Fibroblast of lung (primary cell): ENCODE measurements around the gene NUDT22.

Experiments
- CTCF ChIP-seq, 2 donors: IDR thresholded peaks in 1 of 2; conservative IDR thresholded peaks in 1 of 2; 1 replicate in 1 of 2; 2 replicates in 1 of 2; pipeline ENCODE4 v1.5.1; 2011 to 2012; ENCODE audit warnings: low read length in 2 of 2, control low read depth in 1 of 2, inconsistent platforms in 1 of 2, low read depth in 1 of 2, mild to moderate bottlenecking in 1 of 2
- EZH2 ChIP-seq: IDR thresholded peaks from 2 replicates; pipeline ENCODE4 v1.5.1; 2012; ENCODE audit warnings: low read length, control low read depth, mild to moderate bottlenecking; ENCODE audit errors: missing control alignments

GRCh38 chr11:64232967-64233315 lies 6.9 kb downstream of the NUDT22 start:
- TF ChIP-seq CTCF (conservative IDR thresholded peaks at IDR 0.05 in 1 of 2, IDR thresholded peaks at IDR 0.05 in 1 of 2; ENCODE audit: low read depth in 1 of 2, low read length in 2 of 2) (no peak), EZH2 (no peak)
